GM20431 (cell line): ENCODE results near the gene ISOC1.

Experiments used
- in situ Hi-C: fragments of 300-500 bp; cut with MseI, MboI; formaldehyde crosslinking; loops from one replicate; pipeline ENCODE4 v1.15.0; 2020; ENCODE audit warnings: low sequenced_read_pairs; ENCODE audit not compliant: unreplicated experiment

Gene ISOC1

GRCh38 chr5:129122560-129122959, 28.0 kb downstream of the ISOC1 start:
- in situ Hi-C loops: no loop called here

GRCh38 chr5:129124608-129125007, 30.1 kb downstream of the ISOC1 start:
- in situ Hi-C loops: loop anchor here (25.0 kb wide), 1 partner anchor 212 kb away; no protein-coding TSS in a partner anchor

- in situ Hi-C loops: loop anchor here (25.0 kb wide), 1 partner anchor 214 kb away; no protein-coding TSS in a partner anchor
These were observed 31.3 kb downstream of the ISOC1 start for GRCh38 chr5:129125819-129126218.

GRCh38 chr5:129133553-129133952, 39.0 kb downstream of the ISOC1 start:
- in situ Hi-C loops: loop anchor here (25.0 kb wide), 1 partner anchor 221 kb away; no protein-coding TSS in a partner anchor

GRCh38 chr5:129135633-129136032, 41.1 kb downstream of the ISOC1 start:
- in situ Hi-C loops: loop anchor here (25.0 kb wide), 1 partner anchor 223 kb away; no protein-coding TSS in a partner anchor

GRCh38 chr5:129137637-129138036, 43.1 kb downstream of the ISOC1 start:
- in situ Hi-C loops: loop anchor here (25.0 kb wide), 1 partner anchor 225 kb away; no protein-coding TSS in a partner anchor

GRCh38 chr5:129141078-129141477, 46.5 kb downstream of the ISOC1 start:
- in situ Hi-C loops: loop anchor here (25.0 kb wide), 1 partner anchor 229 kb away; no protein-coding TSS in a partner anchor

GRCh38 chr5:129141696-129142095, 47.1 kb downstream of the ISOC1 start:
- in situ Hi-C loops: loop anchor here (25.0 kb wide), 1 partner anchor 229 kb away; no protein-coding TSS in a partner anchor

GRCh38 chr5:129155876-129156275, 61.3 kb downstream of the ISOC1 start:
- in situ Hi-C loops: no loop called here

- in situ Hi-C loops: no loop called here
These were observed 67.3 kb downstream of the ISOC1 start for GRCh38 chr5:129161830-129162229.
